Adrenal gland (tissue), 5 donors: ENCODE measurements around the gene IGF2R.

Experiments used
- POLR2A ChIP-seq, 2 donors: fragments of 450-650 bp; IDR thresholded peaks; one replicate each; pipeline ENCODE4 v1.6.1; 2017; ENCODE audit warnings: antibody characterized with exemption in 2 of 2, mild to moderate bottlenecking in 2 of 2, moderate library complexity in 1 of 2
- TF ChIP-seq, protein P1 (sequence below), 6 experiments: fragments of 450-650 bp in 4 of 6; fragments of 200-600 bp in 2 of 6; sonication (generic) in 1 of 6; IDR thresholded peaks; 1 replicate in 5 of 6; 2 replicates in 1 of 6; pipeline versions ENCODE4 v1.5.1 to v1.8.0; 2016 to 2021; ENCODE audit warnings: antibody characterized with exemption in 6 of 6, mild to moderate bottlenecking in 2 of 6, moderate library complexity in 1 of 6
- donor health status: DM: no; HTN: no; CAD: no.

GRCh38 chr6:160093946-160094345 is 125.1 kb downstream of the IGF2R start:
- TF ChIP-seq, protein P1, sequence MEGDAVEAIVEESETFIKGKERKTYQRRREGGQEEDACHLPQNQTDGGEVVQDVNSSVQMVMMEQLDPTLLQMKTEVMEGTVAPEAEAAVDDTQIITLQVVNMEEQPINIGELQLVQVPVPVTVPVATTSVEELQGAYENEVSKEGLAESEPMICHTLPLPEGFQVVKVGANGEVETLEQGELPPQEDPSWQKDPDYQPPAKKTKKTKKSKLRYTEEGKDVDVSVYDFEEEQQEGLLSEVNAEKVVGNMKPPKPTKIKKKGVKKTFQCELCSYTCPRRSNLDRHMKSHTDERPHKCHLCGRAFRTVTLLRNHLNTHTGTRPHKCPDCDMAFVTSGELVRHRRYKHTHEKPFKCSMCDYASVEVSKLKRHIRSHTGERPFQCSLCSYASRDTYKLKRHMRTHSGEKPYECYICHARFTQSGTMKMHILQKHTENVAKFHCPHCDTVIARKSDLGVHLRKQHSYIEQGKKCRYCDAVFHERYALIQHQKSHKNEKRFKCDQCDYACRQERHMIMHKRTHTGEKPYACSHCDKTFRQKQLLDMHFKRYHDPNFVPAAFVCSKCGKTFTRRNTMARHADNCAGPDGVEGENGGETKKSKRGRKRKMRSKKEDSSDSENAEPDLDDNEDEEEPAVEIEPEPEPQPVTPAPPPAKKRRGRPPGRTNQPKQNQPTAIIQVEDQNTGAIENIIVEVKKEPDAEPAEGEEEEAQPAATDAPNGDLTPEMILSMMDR (IDR thresholded peaks at IDR 0.05), result no peak
- TF ChIP-seq POLR2A (IDR thresholded peaks at IDR 0.05), result no peak
